T-helper 1 cell treated with Interleukin-12 subunit alpha and Interleukin-12 subunit beta and Interleukin-4 antibody, amounts not matched to agents 30 ng/mL and 1 ng/mL, for 36 hours (primary cell): ENCODE results near the gene LMO2. TPM values are rescaled to one million over a fixed set of nuclear protein-coding genes. Genes with fewer than 3 reads are reported as not detected.

Experiments used
- intact Hi-C: fragments of 100-400 bp; cut with micrococcal nuclease; formaldehyde crosslinking; loops from one replicate; pipeline ENCODE4 v1.15.1; 2024
- total RNA-seq: library from RNA; stranded (reverse); gene quantifications from 2 replicates; pipeline ENCODE4 v1.2.3, GENCODE V29; 2022

Gene LMO2
- total RNA-seq, 1 donor from 2014 or later, result 0.12 TPM

DNA sequence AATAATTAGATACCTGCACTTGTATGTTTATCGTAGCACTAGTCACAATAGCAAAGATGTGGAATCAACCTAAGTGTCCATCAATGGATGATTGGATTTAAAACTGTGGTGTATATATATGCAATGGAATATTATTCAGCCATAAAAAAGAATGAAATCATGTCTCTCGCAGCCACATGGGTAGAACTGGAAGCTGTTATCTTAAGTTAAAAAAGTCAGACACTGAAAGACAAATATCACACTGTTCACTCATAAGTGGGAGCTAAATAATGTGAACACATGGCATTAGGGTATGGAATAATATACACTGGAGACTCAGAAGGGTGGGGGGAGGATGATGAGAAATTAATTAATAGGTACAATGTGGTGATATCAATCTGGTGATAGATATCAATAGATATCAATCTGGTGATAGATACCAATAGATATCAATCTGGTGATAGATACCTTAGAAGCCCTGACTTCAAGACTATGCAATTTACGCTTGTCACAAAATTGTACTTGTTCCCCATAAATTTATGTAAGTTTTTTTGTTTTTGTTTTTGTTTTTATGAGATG, 2.0 kb downstream of the LMO2 start:
- intact Hi-C loops, result loop anchor here (5.0 kb wide), 2 partner anchors 162 to 357 kb away; partner anchors contain the start of gene CAPRIN1

- intact Hi-C loops, result no loop called here
Observed at GRCh38 chr11:33889296-33889695, 2.6 kb downstream of the LMO2 start.

- intact Hi-C loops, result no loop called here
Observed at GRCh38 chr11:33887886-33888285, 4.0 kb downstream of the LMO2 start.

GRCh38 chr11:33885338-33886005, 6.4 kb downstream of the LMO2 start:
- intact Hi-C loops, result no loop called here

DNA sequence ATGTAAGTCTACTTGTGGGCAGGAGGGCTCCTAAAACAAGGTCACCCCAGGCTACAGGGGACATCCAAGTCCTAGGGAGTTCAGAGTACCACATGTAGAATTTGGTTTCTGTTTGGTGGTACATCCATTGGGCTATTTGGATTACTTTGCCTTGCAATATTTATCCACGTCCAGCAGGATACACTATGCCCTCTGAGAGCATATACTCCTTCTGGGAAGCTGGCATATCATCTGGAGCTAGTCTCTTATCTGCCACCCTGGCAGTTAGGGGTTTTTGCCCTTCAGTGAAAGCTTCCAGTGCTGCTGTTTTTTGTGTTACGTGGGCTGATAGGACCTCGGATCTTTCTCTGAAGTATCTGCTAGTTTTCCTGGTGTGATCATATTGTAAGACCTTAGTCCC, 7.3 kb downstream of the LMO2 start:
- intact Hi-C loops, result no loop called here

- intact Hi-C loops, result no loop called here
Observed at GRCh38 chr11:33884035-33884434, 7.8 kb downstream of the LMO2 start.

GRCh38 chr11:33881651-33882503, 10.0 kb downstream of the LMO2 start:
- intact Hi-C loops, result no loop called here

DNA sequence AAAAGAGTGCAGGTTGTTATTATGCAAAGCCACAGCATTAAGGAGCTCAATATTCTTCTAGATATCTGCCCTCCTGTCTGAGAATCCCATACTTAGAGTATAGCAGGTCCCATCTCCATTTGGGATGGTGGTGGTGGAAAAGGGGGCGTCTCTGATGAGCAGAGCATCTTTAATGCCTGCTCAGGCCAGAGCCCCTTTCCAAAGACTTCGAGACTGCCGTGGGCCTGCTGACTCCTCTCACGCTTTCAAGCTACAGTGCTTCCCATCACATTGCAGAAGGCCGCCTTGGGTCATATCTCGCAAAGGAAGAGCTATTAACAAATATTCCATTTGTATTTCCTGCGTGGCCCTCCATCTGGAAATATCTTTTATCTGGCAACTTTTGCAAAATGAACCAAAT, 10.9 kb downstream of the LMO2 start:
- intact Hi-C loops, result no loop called here

- intact Hi-C loops, result no loop called here
Observed at GRCh38 chr11:33879375-33879774, 12.5 kb downstream of the LMO2 start.

DNA sequence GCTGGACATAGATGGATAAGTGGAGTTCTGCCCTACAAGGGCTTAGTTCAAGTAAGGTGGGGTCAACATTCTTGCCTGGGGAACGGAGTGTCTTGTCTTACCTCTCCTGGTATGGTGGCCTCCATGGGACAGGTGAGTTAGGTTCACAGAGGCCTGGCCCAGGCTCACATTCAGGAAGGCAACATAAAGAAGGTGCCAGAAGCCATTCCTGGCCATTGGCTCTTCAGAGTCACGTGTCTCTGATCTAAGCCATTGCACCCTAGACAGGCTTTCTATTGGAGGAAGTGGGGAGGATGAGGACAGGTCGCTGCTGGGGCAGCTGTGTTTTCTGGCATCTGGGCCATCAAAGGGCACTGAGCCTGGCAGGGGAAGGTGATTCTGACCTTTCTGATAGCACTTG, 14.8 kb downstream of the LMO2 start:
- intact Hi-C loops, result no loop called here

DNA sequence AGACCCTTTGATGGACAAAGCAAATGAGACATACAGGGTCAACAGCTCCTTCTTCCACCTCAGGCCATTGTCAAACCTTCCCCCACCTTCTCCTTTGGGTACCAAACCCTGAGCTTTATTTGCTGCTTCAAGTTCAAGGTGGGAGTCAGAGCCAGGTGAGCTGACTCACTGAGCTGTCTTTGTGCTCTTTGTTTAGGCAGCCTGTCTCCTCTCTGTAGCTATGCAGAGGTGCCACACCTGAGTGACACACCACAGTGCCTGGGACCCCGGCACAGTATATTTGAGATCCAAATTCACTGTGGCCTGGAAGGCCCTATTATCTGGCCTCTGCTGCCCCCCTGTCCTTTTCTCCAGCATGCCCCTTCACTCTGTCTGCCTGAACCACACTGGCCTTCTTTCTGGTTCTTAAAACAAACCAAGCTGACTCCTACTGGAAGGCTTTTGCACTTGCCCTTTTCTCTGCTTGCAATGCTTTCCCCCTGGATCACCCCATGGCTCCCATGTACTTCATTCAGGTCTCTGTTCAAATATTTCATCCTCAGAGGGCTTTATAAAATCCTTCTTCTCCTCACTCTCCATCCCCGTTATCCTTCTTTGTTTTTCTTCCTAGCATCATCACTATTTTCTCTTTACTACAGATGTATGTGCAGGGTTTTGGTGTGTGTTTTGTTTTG, 16.1 kb downstream of the LMO2 start:
- intact Hi-C loops, result no loop called here

DNA sequence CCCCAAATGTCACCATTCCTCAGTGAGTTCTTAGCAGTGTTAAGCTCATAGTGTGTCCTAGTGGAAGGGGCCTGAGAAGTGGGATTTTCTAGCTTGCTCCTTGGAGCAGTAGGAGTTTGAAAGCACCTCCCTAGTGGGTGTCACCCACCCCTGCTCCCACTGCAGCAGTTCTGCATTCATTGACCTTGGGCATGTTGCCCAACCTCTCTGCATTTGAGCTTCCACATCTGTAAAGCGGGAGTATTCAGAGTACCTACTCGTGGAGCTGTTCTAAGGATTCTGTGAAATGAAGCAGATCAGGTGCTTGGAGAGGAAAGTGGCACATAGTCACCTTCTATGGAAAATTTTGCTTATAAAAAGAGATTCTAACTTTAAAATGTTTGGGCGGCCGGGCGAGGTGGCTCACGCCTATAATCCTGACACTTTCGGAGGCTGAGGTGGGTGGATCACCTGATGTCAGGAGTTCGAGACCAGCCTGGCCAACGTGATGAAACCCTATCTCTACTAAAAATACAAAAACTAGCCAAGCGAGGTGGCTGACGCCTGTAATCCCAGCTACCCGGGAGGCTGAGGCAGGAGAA, 16.9 kb downstream of the LMO2 start:
- intact Hi-C loops, result no loop called here

DNA sequence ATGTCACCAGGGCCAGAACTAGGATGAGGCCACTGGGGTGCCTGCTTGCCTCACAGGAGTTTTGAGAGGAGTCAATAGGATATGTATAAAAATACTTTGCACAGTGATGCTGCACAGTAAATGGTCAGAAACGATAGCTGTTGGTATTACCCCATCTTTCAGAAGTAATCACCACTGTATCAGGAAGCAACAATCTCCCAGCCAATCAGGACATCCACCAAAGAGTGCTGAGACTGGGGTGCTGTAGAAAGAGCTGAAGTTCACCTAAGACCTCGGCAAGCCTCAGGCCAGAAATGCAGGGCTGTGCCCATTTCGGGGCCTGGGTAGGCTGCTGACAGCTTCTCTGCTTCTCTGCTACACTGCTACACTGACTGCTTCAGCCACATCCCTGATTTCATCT, 17.4 kb downstream of the LMO2 start:
- intact Hi-C loops, result no loop called here

DNA sequence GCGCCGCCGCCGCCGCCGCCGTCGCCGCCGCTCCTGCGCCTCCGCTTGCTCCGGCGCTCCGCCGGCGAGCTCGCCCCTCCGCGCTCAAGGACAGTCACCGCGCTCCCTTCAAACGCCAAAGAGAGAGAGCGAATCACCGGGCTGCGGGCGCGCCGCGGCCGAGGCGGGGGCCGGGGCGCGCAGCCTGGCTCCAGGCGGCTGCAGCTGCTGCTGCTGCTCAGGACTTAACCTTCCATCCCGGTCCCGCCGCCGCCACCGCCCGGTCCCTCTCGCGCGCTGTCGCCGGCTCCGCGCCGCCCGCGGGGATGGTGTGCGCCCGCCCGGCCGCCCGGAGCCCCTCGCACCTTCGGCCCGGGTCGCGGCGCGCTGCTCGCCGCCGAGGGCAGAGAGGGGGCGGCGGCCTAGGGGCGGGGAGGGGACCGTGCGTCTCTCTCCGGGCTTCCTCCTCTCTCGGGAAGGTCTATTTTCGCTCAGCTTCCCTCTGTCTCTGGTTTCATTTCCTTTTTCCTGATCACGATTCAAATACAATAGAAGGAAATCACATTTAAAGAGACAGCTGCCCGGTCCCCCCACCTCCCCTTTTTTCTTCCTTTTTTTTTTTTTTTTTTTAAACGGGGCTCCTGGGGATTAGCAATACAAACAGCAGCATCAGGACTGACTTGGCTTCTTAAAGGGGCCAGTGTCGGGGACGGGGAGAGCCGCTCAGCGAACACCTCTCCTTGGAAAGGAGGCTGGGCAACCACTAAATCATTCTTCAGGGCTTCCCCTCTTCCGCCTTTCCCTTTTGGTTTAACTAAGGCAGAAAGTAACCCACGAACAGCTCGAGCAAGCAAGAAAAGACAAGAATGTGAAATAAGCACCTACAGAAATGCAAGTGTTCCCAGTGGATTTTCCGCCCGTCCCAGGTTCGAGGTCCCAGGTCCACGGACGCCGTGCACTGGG, 22.1 kb downstream of the LMO2 start:
- intact Hi-C loops, result no loop called here

GRCh38 chr11:33868647-33869461, 23.0 kb downstream of the LMO2 start:
- intact Hi-C loops, result no loop called here

DNA sequence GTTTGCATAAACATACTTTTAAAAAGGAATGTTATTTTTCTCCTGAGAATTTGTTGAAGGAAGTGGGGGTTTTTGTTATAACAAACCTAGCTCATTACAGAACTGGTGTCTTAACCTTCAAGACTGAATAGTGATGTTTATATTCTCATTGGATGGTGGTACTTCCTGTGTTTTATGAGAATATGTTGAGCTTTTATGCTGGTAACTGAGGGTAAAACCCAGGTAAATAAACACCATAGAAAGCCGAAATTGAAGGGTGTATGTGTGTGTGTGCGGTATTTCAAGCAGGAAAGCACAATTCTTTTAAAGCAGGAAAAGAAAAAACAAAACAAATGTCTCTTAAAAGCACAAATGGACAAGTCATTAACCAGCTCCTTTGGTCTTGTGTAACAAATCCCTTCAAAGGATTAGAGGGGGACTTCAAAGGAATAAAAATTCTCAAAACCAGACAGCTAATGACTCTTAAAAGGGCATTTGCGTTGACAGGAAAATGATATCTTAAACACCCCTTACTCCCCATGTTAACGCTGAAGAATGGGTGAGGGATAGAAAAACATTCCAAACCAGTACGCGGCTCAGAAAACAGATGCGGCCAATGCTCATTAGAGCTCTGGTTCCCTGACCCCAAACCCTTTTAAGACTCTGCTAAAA, 23.8 kb downstream of the LMO2 start:
- intact Hi-C loops, result no loop called here

- intact Hi-C loops, result no loop called here
Observed at GRCh38 chr11:33867561-33867960, 24.3 kb downstream of the LMO2 start.

DNA sequence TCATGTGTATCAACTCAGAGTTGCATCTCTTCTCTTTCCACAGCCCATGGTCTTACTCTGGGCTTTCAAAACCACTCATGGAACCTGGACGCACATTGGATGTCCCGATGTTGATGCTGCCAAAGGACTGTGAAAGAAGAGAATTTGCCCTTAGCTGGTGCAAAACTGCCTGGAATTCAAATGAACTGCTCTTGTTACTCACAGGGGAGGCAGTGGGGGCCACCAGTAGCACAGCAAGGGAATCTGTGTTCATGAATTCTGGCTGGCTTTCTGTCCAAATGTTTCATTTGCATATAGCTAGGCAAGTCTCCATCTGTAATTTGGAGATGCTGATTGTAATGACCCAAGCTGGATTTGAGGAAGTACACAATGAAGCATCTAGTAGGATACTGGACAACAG, 24.9 kb downstream of the LMO2 start:
- intact Hi-C loops, result no loop called here

DNA sequence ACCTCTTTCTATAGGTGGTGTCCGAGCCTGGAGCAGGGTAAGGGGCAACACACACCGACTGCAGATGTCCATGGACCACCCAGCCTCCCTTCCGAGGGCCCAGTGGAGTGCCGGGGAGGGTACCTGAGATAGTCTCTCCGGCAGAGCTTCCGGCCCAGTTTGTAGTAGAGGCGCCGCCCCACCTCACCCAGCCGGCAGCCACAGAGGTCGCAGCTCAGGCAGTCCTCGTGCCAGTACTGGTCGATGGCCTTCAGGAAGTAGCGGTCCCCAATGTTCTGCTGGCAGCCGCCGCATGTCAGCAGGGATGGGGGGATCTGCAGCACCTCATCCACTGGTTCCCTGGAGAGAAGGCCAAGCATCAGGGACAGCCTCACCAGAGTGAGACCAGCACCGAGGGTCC, 27.4 kb downstream of the LMO2 start:
- intact Hi-C loops, result no loop called here
